ENCODE data around the gene SUCNR1.

Gene SUCNR1

DNA sequence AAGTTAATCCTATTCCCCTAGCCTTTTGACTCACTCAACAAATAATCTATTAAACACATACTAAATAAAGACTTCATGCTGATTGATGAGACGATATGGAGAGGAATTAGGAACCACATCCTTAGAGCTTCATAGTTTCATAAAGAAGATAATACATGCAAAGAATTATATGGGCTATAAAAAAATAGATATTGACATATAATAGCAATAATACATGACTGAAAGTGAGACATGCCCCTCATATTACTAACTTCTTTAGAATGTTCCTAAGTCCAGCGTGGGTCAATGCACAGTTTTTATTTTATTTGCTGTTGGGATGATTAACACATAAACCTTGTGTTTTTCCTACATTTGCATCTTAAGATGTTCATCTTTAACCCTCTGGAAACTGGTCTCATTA is 32.2 kb downstream of the SUCNR1 start:
- Histone ChIP-seq H3K9ac (ENCODE audit: low read length) (no peak overlapping the region), H3K27me3 (replicated peaks; ENCODE audit: control insufficient read depth, insufficient read depth, low read length) (no peaks in the 10 kb centered on the region), H3K36me3 (ENCODE audit: control insufficient read depth, insufficient read depth, low read length, severe bottlenecking) (no peaks in the 10 kb centered on the region), H3K4me3 (ENCODE audit: low read length) (no peak overlapping the region), H3K4me1 (ENCODE audit: control insufficient read depth, insufficient read depth, low read length) (peaks cover 27% of the 10 kb centered on the region), H3K9me3 (ENCODE audit: control insufficient read depth, low read length) (no peaks in the 10 kb centered on the region)
- no peak for DNase-seq (ENCODE audit: low read depth)

DNA sequence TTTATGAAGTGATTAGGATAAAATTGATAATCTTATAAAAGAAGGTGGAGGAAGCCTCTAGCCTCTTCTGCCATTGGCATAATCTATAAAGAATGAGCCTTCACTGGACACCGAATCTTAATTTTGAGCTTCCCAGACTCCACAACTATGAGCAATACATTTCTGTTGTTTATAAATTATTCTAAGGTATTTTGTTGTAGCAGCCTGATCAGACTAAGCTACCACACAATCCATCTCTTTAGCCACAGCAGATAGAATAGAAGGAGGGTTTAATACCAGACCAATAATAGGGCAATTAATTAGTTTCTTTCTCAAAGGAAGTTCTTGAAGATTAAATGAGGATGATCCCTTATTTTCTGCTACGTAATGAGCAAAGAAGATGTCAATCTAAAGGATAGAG is 33.3 kb downstream of the SUCNR1 start:
- no peaks in the 10 kb centered on the region for H3K9me3 ChIP-seq (ENCODE audit: control insufficient read depth, low read length)
- H3K4me1 ChIP-seq (ENCODE audit: control insufficient read depth, insufficient read depth, low read length) = peaks cover 18% of the 10 kb centered on the region
- H3K4me3 ChIP-seq (ENCODE audit: low read length) = no peak overlapping the region
- no peaks in the 10 kb centered on the region for H3K36me3 ChIP-seq (ENCODE audit: control insufficient read depth, insufficient read depth, low read length, severe bottlenecking)
- H3K27me3 ChIP-seq (replicated peaks; ENCODE audit: control insufficient read depth, insufficient read depth, low read length) = no peaks in the 10 kb centered on the region
- no peak for DNase-seq (ENCODE audit: low read depth)
- no peak overlapping the region for H3K9ac ChIP-seq (ENCODE audit: low read length)

DNA sequence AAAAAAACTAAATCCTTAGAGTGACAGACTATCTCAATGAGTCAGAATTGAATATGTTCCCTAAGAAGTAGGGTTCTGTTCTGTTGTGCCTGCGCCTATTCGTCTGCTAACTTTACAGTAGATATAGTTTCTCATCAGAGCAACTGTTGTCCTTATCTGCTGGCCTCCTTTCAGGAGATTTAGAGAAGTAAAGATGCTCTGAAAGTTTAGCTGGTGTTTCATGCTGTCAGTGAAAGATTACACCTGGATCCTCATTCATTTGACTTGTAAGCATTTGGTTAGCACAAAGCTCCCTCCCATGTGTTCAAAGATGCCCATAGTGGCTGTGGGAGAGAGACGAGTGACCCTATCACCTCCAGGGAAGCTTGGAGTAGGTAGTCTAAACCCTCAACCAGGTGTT is 35.0 kb downstream of the SUCNR1 start:
- Histone ChIP-seq H3K4me1 (ENCODE audit: control insufficient read depth, insufficient read depth, low read length) (peaks cover 7% of the 10 kb centered on the region), H3K9me3 (ENCODE audit: control insufficient read depth, low read length) (no peaks in the 10 kb centered on the region), H3K27me3 (replicated peaks; ENCODE audit: control insufficient read depth, insufficient read depth, low read length) (no peaks in the 10 kb centered on the region), H3K4me3 (ENCODE audit: low read length) (no peak overlapping the region), H3K9ac (ENCODE audit: low read length) (no peak overlapping the region), H3K36me3 (ENCODE audit: control insufficient read depth, insufficient read depth, low read length, severe bottlenecking) (no peaks in the 10 kb centered on the region)
- no peak for DNase-seq (ENCODE audit: low read depth)

DNA sequence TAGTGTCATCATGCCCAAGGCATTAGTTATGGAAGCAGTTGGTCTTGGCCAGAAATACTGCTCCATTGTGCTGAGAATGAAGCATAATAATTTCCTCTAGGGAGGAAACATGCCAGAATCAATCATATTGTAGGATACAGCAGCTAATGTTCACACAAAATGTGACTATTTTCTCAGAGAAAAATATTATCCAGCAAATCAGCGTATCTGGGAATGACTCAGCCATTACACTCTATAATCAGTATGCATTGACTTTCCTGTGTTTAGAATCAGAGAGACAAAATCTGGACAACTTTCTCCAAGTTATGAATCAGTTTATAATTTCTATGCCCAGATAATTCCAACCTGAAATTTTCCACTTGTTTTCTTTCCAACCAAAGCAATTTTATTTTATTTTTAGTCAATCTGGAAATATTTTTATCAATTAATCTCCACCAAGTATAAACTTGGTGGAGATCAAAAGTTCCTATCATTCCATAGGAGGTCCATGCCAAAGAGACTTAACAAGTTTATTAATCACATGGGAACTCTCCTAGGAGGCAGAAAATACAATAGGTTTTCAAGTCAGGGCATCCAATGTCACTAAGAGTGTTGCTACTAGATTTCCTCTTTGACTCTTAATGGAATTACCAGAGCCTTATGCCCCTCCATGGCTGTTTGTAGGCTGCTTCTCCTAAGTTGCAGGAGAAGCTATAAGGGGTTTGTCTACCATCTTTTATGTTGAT is 36.4 kb downstream of the SUCNR1 start:
- Histone ChIP-seq H3K9me3 (ENCODE audit: control insufficient read depth, low read length) (no peaks in the 10 kb centered on the region), H3K4me3 (ENCODE audit: low read length) (no peak overlapping the region), H3K36me3 (ENCODE audit: control insufficient read depth, insufficient read depth, low read length, severe bottlenecking) (no peaks in the 10 kb centered on the region), H3K4me1 (ENCODE audit: control insufficient read depth, insufficient read depth, low read length) (no peaks in the 10 kb centered on the region), H3K27me3 (replicated peaks; ENCODE audit: control insufficient read depth, insufficient read depth, low read length) (no peaks in the 10 kb centered on the region), H3K9ac (ENCODE audit: low read length) (no peak overlapping the region)
- DNase-seq (ENCODE audit: low read depth) = no peak

DNA sequence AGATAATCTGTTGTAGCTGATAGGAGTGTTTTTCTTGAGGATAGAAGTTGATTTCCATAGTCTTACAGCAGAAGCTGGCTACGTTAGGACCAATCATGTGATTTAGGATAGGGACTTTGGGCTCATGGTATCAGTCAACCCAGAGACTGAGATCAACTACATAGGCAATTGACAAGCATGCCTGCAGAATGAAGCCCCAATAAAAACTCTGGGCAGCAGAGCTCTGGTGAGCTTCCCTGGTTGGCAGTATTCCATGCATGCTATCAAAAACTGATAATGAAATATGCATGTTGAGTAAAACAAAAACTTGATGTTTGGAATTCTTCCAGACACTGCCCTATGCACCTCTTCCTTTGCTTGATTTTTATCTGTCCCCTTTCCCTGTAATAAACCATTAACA is 38.0 kb downstream of the SUCNR1 start:
- H3K36me3 ChIP-seq (ENCODE audit: control insufficient read depth, insufficient read depth, low read length, severe bottlenecking) = no peaks in the 10 kb centered on the region
- H3K4me3 ChIP-seq (ENCODE audit: low read length) = no peak overlapping the region
- DNase-seq (ENCODE audit: low read depth) = no peak
- no peak overlapping the region for H3K9ac ChIP-seq (ENCODE audit: low read length)
- H3K9me3 ChIP-seq (ENCODE audit: control insufficient read depth, low read length) = no peaks in the 10 kb centered on the region
- H3K4me1 ChIP-seq (ENCODE audit: control insufficient read depth, insufficient read depth, low read length) = peaks cover 4% of the 10 kb centered on the region
- no peaks in the 10 kb centered on the region for H3K27me3 ChIP-seq (replicated peaks; ENCODE audit: control insufficient read depth, insufficient read depth, low read length)

DNA sequence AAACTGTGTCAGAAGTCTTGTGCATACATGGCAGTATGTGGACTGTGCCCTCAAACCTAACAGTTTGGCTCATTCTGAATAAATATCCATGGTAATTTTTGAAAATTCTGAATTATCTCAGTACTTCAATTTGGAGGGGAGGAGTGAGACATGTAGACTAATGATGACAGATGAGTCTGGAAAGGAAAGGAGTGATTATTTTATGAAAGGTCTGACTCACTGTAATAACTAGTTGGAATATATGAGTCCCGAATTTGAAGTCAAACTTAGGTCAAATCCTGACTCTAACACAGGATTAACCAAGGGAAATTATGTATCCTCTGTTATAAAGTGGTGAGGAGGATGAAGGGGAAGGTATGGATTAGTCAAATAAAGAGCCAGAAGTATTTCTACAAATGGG is 38.6 kb downstream of the SUCNR1 start:
- Histone ChIP-seq H3K4me3 (ENCODE audit: low read length) (no peak overlapping the region), H3K9me3 (ENCODE audit: control insufficient read depth, low read length) (no peaks in the 10 kb centered on the region), H3K4me1 (ENCODE audit: control insufficient read depth, insufficient read depth, low read length) (peaks cover 4% of the 10 kb centered on the region), H3K36me3 (ENCODE audit: control insufficient read depth, insufficient read depth, low read length, severe bottlenecking) (no peaks in the 10 kb centered on the region), H3K27me3 (replicated peaks; ENCODE audit: control insufficient read depth, insufficient read depth, low read length) (no peaks in the 10 kb centered on the region), H3K9ac (ENCODE audit: low read length) (no peak overlapping the region)
- DNase-seq (ENCODE audit: low read depth) = no peak

DNA sequence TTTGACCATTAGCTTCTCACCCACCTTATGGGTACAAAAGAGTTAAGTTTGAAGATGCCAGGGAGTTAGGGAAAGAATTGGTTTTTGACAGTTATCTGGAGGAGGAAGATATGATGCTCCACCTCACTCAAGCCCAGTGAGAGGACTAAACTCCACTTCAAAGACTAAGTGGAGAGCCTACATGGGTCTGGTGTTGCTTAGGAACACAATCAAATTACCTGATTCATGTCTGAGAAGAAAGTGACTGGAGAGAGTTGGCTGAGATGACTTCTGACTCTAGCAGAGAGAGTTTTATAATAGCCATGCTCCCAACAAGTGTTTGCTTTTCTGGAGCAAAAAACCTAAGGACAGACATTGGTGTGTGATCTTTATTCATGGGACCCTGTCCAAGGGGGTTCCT is 43.3 kb downstream of the SUCNR1 start:
- Histone ChIP-seq H3K4me3 (ENCODE audit: low read length) (no peak overlapping the region), H3K4me1 (ENCODE audit: control insufficient read depth, insufficient read depth, low read length) (peaks cover 4% of the 10 kb centered on the region), H3K27me3 (replicated peaks; ENCODE audit: control insufficient read depth, insufficient read depth, low read length) (no peaks in the 10 kb centered on the region), H3K36me3 (ENCODE audit: control insufficient read depth, insufficient read depth, low read length, severe bottlenecking) (no peaks in the 10 kb centered on the region), H3K9ac (ENCODE audit: low read length) (no peak overlapping the region), H3K9me3 (ENCODE audit: control insufficient read depth, low read length) (peaks cover 5% of the 10 kb centered on the region)
- DNase-seq (ENCODE audit: low read depth) = no peak

DNA sequence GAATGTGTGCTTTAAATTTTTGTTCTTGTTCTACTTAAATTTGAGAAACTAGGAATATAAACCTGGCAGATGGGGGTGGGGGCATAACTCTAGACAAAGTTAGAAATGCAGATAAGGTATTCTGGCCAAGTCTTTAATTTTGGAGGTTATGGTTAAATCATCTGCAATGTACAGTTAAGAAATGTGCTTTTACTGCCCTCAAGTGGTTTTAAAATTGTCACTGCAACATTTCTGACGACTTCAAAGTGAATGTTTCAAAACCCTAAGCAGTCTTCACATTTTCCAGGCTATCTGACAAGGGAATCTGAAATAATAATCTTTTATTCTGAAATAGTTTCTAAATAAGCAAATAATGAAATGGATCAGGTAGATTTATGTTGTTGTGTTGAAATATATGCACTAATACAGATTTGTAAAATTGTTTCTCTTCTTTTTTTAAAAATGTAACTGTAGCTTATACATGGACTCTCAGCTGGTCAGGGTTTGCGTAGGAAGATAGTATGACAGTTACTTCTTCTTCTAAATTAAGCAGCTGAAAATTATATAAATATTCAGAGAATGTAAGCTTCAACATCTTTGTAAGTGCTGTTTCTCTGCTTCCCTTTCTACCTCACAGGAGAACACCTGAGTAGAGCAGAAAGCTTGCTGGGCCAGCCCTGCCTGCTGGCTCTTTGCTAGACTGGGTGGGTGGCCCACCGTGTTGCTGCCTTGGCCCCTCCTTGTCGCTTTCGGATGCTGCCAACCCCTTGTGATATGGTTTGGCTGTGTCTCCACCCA is 45.0 kb downstream of the SUCNR1 start:
- Histone ChIP-seq H3K27me3 (replicated peaks; ENCODE audit: control insufficient read depth, insufficient read depth, low read length) (no peaks in the 10 kb centered on the region), H3K36me3 (ENCODE audit: control insufficient read depth, insufficient read depth, low read length, severe bottlenecking) (no peaks in the 10 kb centered on the region), H3K9me3 (ENCODE audit: control insufficient read depth, low read length) (peaks cover 5% of the 10 kb centered on the region), H3K9ac (ENCODE audit: low read length) (no peak overlapping the region), H3K4me1 (ENCODE audit: control insufficient read depth, insufficient read depth, low read length) (peaks cover 6% of the 10 kb centered on the region), H3K4me3 (ENCODE audit: low read length) (no peak overlapping the region)
- DNase-seq (ENCODE audit: low read depth) = peak; percentile 82

DNA sequence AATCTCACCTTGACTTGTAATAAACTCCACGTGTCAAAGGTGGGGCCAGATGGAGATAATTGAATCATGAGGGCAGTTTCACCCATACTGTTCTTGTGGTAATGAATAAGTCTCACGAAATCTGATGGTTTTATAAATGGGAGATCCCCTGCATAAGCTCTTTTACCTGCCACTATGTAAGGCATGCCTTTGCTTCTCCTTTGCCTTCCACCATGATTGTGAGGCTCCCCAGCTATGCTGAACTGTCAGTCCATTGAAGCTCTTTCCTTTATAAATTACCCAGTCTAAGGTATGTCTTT is 45.5 kb downstream of the SUCNR1 start:
- H3K4me3 ChIP-seq (ENCODE audit: low read length) = no peak overlapping the region
- no peaks in the 10 kb centered on the region for H3K36me3 ChIP-seq (ENCODE audit: control insufficient read depth, insufficient read depth, low read length, severe bottlenecking)
- no peaks in the 10 kb centered on the region for H3K27me3 ChIP-seq (replicated peaks; ENCODE audit: control insufficient read depth, insufficient read depth, low read length)
- no peak overlapping the region for H3K9ac ChIP-seq (ENCODE audit: low read length)
- peaks cover 5% of the 10 kb centered on the region for H3K9me3 ChIP-seq (ENCODE audit: control insufficient read depth, low read length)
- H3K4me1 ChIP-seq (ENCODE audit: control insufficient read depth, insufficient read depth, low read length) = peaks cover 10% of the 10 kb centered on the region
- no peak for DNase-seq (ENCODE audit: low read depth)

DNA sequence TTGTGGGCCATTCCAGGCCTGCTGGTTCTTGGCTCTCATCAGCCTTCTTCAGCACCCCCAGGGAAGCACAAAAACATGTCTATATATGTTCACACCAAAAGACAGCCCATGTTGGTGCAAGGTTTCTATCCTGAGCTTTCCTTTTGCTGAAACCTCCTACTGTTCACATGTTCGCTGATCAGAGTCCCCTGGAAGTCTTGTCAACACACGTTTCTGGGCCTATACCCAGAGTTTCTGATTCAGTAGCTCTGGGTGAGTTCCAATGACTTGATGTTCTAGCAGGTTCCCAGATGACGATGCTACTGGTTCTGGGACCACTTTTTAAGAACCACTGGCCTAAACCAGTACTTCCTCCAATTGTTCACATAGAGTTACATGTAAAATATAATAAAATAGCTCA is 46.0 kb downstream of the SUCNR1 start:
- no peak for DNase-seq (ENCODE audit: low read depth)
- Histone ChIP-seq H3K36me3 (ENCODE audit: control insufficient read depth, insufficient read depth, low read length, severe bottlenecking) (no peaks in the 10 kb centered on the region), H3K9ac (ENCODE audit: low read length) (no peak overlapping the region), H3K27me3 (replicated peaks; ENCODE audit: control insufficient read depth, insufficient read depth, low read length) (no peaks in the 10 kb centered on the region), H3K4me3 (ENCODE audit: low read length) (no peak overlapping the region), H3K4me1 (ENCODE audit: control insufficient read depth, insufficient read depth, low read length) (peaks cover 14% of the 10 kb centered on the region), H3K9me3 (ENCODE audit: control insufficient read depth, low read length) (peaks cover 5% of the 10 kb centered on the region)

DNA sequence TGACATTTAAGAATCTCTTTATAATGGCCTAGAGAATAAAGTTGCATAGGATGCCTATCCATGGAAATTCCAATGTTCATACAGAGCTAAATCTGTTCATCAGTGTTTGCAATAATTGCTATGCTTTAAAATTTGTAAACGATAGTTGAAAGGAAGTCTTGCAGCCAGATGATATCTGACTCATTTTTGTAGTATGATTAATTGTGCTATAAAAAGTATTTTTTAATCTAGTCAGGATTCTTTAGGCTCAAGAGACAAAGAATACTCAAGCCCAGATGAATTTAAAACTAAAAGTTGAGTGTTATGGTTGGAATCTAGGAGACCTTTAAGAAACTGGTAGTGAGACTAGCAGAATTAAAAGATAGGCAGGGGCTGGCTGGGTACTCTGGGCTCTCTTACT is 50.5 kb downstream of the SUCNR1 start:
- no peaks in the 10 kb centered on the region for H3K27me3 ChIP-seq (replicated peaks; ENCODE audit: control insufficient read depth, insufficient read depth, low read length)
- no peaks in the 10 kb centered on the region for H3K36me3 ChIP-seq (ENCODE audit: control insufficient read depth, insufficient read depth, low read length, severe bottlenecking)
- H3K9me3 ChIP-seq (ENCODE audit: control insufficient read depth, low read length) = peaks cover 5% of the 10 kb centered on the region
- H3K4me3 ChIP-seq (ENCODE audit: low read length) = peak overlapping the region; percentile 25
- DNase-seq (ENCODE audit: low read depth) = peak; percentile 53
- H3K4me1 ChIP-seq (ENCODE audit: control insufficient read depth, insufficient read depth, low read length) = peaks cover 43% of the 10 kb centered on the region
- peak overlapping the region; percentile 50 for H3K9ac ChIP-seq (ENCODE audit: low read length)

Measured in adipocyte (in vitro differentiated cells).